ENCODE results near the gene ARGLU1. TPM values are rescaled to one million over a fixed set of nuclear protein-coding genes. Genes with fewer than 3 reads are reported as not detected.

The ARGLU1 gene
- total RNA-seq, 1 experiment from 2014 or later, result 96.9 TPM

DNA sequence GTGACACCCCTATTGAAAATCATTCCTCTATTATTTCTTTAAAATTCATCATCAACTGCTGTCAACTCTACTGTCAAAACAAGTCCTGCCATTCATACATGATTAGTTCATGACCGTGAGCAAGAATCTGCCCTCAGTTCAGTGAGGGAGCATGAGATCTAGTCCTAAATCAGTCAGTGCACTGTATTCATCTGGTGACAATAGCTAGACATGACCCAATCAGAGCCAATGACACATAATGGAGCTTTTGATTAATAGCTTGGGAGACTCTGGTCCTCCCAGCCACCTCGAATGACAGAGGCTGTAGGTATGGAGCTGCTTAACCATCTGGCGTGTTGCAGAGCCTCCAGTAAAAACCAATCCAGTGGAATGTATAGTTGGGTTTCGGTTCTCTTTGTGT, 46.9 kb upstream of the ARGLU1 start:
- H3K4me3 Mint-ChIP-seq, result no peak overlapping the region
- Histone ChIP-seq H2BK120ac (ENCODE audit: low read depth, low read length, poor library complexity, severe bottlenecking) (no peak overlapping the region), H3K4me1 (ENCODE audit: insufficient read depth, low read length) (no peaks in the 10 kb centered on the region; the same call in 1 of the 2 replicates), H4K91ac (ENCODE audit: insufficient read length, low read depth, low read length) (no peak overlapping the region), H4K8ac (replicated peaks; ENCODE audit: insufficient read length, low read depth, low read length) (no peak overlapping the region), H3K27ac (ENCODE audit: insufficient read length, low read depth, low read length) (no peak overlapping the region), H2BK15ac (ENCODE audit: low read depth, low read length) (0 out of 2 replicates have a peak overlapping the region, but pooled peaks have one; percentile 40), H2AK5ac (ENCODE audit: insufficient read length, low read length) (no peak overlapping the region), H4K20me1 (ENCODE audit: control insufficient read depth, insufficient read depth, insufficient read length) (no peaks in the 10 kb centered on the region), H3K79me1 (ENCODE audit: insufficient read depth, low read depth, low read length, poor library complexity, severe bottlenecking) (no peaks in the 10 kb centered on the region), H3K23ac (ENCODE audit: insufficient read length, low read depth, low read length) (no peak overlapping the region), H3K4ac (ENCODE audit: low read depth, low read length) (no peak overlapping the region), H2BK20ac (ENCODE audit: low read depth, low read length, poor library complexity, severe bottlenecking) (no peak overlapping the region), H3T11ph (ENCODE audit: low read length) (no peak overlapping the region), H3K18ac (ENCODE audit: insufficient read length, low read depth, low read length) (no peak overlapping the region), H3K27me3 (ENCODE audit: insufficient read depth, low read length) (no peaks in the 10 kb centered on the region), H2BK12ac (ENCODE audit: insufficient read length, low read depth, low read length) (no peak overlapping the region), H4K5ac (ENCODE audit: insufficient read length, low read depth, low read length) (no peak overlapping the region), H3K4me2 (ENCODE audit: insufficient read depth, insufficient read length, low read length) (no peak overlapping the region), H2BK5ac (ENCODE audit: insufficient read length, low read length) (no peak overlapping the region), H3K9ac (ENCODE audit: extremely low read depth, insufficient read length, low read length) (no peak overlapping the region), H3K79me2 (ENCODE audit: insufficient read depth, low read length) (no peaks in the 10 kb centered on the region), H2AFZ (ENCODE audit: low read length) (no peak overlapping the region), H3K56ac (ENCODE audit: insufficient read length, low read depth, low read length) (no peak overlapping the region), H3K9me3 (ENCODE audit: control insufficient read depth, low read depth, low read length) (no peaks in the 10 kb centered on the region), H3K23me2 (ENCODE audit: insufficient read length, low read depth, low read length, poor library complexity, severe bottlenecking) (no peaks in the 10 kb centered on the region), H3K14ac (ENCODE audit: insufficient read depth, low read length) (no peak overlapping the region)
- no peak overlapping the region for H3K27ac Mint-ChIP-seq
- WGBS (ENCODE audit: extremely low coverage, insufficient read length, low lambda C conversion rate), result no CpG with 5 or more reads among the region's 4 CpGs
- DNase-seq, result no peak
- no peaks in the 10 kb centered on the region; a peak in 1 of 7 replicates for H3K36me3 Mint-ChIP-seq (ENCODE audit: insufficient read depth in 1 of 3, low read depth in 3 of 3)
- 0 out of 2 replicates have a peak, but pooled peaks cover 2% of the 10 kb centered on the region for H3K27me3 Mint-ChIP-seq (ENCODE audit: low read depth)
- no peaks in the 10 kb centered on the region; a peak in 1 of 5 replicates for H3K9me3 Mint-ChIP-seq
- H3K4me1 Mint-ChIP-seq, result peaks cover 14 to 19% of the 10 kb centered on the region in 2 experiments
- TF ChIP-seq, protein P1, sequence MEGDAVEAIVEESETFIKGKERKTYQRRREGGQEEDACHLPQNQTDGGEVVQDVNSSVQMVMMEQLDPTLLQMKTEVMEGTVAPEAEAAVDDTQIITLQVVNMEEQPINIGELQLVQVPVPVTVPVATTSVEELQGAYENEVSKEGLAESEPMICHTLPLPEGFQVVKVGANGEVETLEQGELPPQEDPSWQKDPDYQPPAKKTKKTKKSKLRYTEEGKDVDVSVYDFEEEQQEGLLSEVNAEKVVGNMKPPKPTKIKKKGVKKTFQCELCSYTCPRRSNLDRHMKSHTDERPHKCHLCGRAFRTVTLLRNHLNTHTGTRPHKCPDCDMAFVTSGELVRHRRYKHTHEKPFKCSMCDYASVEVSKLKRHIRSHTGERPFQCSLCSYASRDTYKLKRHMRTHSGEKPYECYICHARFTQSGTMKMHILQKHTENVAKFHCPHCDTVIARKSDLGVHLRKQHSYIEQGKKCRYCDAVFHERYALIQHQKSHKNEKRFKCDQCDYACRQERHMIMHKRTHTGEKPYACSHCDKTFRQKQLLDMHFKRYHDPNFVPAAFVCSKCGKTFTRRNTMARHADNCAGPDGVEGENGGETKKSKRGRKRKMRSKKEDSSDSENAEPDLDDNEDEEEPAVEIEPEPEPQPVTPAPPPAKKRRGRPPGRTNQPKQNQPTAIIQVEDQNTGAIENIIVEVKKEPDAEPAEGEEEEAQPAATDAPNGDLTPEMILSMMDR (conservative IDR thresholded peaks at IDR 0.05), result no peak
